CD8-positive, alpha-beta memory T cell (primary cell): ENCODE results near the gene LHX2. TPM values are rescaled to one million over a fixed set of nuclear protein-coding genes. Genes with fewer than 3 reads are reported as not detected.

Source experiments
- CTCF ChIA-PET: fragments of 350-600 bp; sonication (Branson Sonifier 250); formaldehyde crosslinking; loops from one replicate; lab custom pipeline; 2021; ENCODE audit warnings: antibody characterized with exemption; lab: Charles Lee
- POLR2A ChIA-PET: fragments of 350-600 bp; sonication (Branson Sonifier 250); formaldehyde crosslinking; loops from one replicate; lab custom pipeline; 2021; ENCODE audit warnings: antibody characterized with exemption; lab: Charles Lee
- DNase-seq, 5 donors: peaks; one replicate each; pipeline versions ENCODE4 v3.0.0 to v3.0.0-alpha.2; 2020 to 2022; ENCODE audit warnings: mixed read lengths in 1 of 5
- H3K27ac ChIP-seq: one replicate; pipeline ENCODE4 v1.7.0; 2013; ENCODE audit warnings: low read depth, mild to moderate bottlenecking, low read length, moderate library complexity
- H3K27me3 ChIP-seq: 2 replicates; pipeline ENCODE4 v1.7.0; 2013; ENCODE audit warnings: low read length, mild to moderate bottlenecking; ENCODE audit not compliant: insufficient read depth, poor library complexity, severe bottlenecking
- H3K36me3 ChIP-seq: 2 replicates; pipeline ENCODE4 v1.7.0; 2013; ENCODE audit warnings: mild to moderate bottlenecking, low read length, moderate library complexity; ENCODE audit not compliant: insufficient read depth
- H3K4me1 ChIP-seq: 2 replicates; pipeline ENCODE4 v1.7.0; 2013; ENCODE audit warnings: mild to moderate bottlenecking, low read length, moderate library complexity; ENCODE audit not compliant: insufficient read depth
- H3K4me3 ChIP-seq: 2 replicates; pipeline ENCODE4 v1.7.0; 2013; ENCODE audit warnings: mild to moderate bottlenecking, low read length
- H3K9me3 ChIP-seq: 2 replicates; pipeline ENCODE4 v1.7.0; 2013; ENCODE audit warnings: mild to moderate bottlenecking, low read length
- H3K27ac Mint-ChIP-seq, 8 donors: one replicate each; pipeline ENCODE4 v1.8.0; 2020 to 2021; ENCODE audit warnings: mixed read lengths in 8 of 8, mild to moderate bottlenecking in 6 of 8, inconsistent platforms in 3 of 8, moderate library complexity in 3 of 8
- H3K27me3 Mint-ChIP-seq, 2 donors: one replicate each; pipeline ENCODE4 v1.8.0; 2020 to 2021; ENCODE audit warnings: mixed read lengths in 2 of 2, mild to moderate bottlenecking in 1 of 2, moderate library complexity in 1 of 2
- H3K36me3 Mint-ChIP-seq, 3 donors: one replicate each; pipeline ENCODE4 v1.8.0; 2020 to 2021; ENCODE audit warnings: mixed read lengths in 3 of 3, inconsistent platforms in 1 of 3, mild to moderate bottlenecking in 1 of 3
- H3K4me1 Mint-ChIP-seq, 3 donors: one replicate each; pipeline ENCODE4 v1.8.0; 2020 to 2021; ENCODE audit warnings: mixed read lengths in 3 of 3, inconsistent platforms in 1 of 3, mild to moderate bottlenecking in 1 of 3
- H3K4me3 Mint-ChIP-seq, 7 donors: one replicate each; pipeline ENCODE4 v1.8.0; 2020 to 2021; ENCODE audit warnings: mixed read lengths in 7 of 7, mild to moderate bottlenecking in 6 of 7, moderate library complexity in 4 of 7, inconsistent platforms in 2 of 7
- H3K9me3 Mint-ChIP-seq, 5 donors: one replicate each; pipeline ENCODE4 v1.8.0; 2020 to 2022; ENCODE audit warnings: mixed read lengths in 5 of 5, mild to moderate bottlenecking in 3 of 5, moderate library complexity in 2 of 5, inconsistent platforms in 1 of 5
- polyA plus RNA-seq: library from polyadenylated mRNA; unstranded; fragments of 300-500 nt; fragmentation: Illumina TruSeq; gene quantifications from one replicate; pipeline ENCODE4 v1.2.3, GENCODE V29; 2021
- total RNA-seq, 2 experiments: library from RNA; stranded (reverse); gene quantifications; one replicate each; pipeline ENCODE4 v1.2.3, GENCODE V29; 2021

The LHX2 gene, protein sequence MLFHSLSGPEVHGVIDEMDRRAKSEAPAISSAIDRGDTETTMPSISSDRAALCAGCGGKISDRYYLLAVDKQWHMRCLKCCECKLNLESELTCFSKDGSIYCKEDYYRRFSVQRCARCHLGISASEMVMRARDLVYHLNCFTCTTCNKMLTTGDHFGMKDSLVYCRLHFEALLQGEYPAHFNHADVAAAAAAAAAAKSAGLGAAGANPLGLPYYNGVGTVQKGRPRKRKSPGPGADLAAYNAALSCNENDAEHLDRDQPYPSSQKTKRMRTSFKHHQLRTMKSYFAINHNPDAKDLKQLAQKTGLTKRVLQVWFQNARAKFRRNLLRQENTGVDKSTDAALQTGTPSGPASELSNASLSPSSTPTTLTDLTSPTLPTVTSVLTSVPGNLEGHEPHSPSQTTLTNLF
- total RNA-seq: not detected
- polyA plus RNA-seq: not detected

GRCh38 chr9:124011460-124012301, at the start of gene LHX2:
TSS of gene LHX2 (plus strand) at chr9:124011768. CDS start at chr9:124012349, 581 bp downstream.
- no peak for DNase-seq
- Mint-ChIP-seq H3K9me3 (no peaks in the 10 kb centered on the region), H3K4me1 (peaks cover 25 to 52% (median 31%) of the 10 kb centered on the region in 3 donors), H3K27ac (no peak within 1 kb of the TSS), H3K36me3 (no peaks in the 10 kb centered on the region), H3K27me3 (peaks cover 56 to 67% of the 10 kb centered on the region in 2 donors), H3K4me3 (peak within 1 kb of the TSS in 4 of 7 donors; percentile 20 to 48 (median 27))
- H3K27ac ChIP-seq: no peak within 1 kb of the TSS
- ChIA-PET CTCF (no interaction called here), POLR2A (no interaction called here)
- H3K36me3 ChIP-seq: no peaks in the 10 kb centered on the region
- no peaks in the 10 kb centered on the region for H3K9me3 ChIP-seq
- peaks cover 5% of the 10 kb centered on the region for H3K4me1 ChIP-seq
- no peak within 1 kb of the TSS for H3K4me3 ChIP-seq
- H3K27me3 ChIP-seq: peaks cover 59% of the 10 kb centered on the region

DNA sequence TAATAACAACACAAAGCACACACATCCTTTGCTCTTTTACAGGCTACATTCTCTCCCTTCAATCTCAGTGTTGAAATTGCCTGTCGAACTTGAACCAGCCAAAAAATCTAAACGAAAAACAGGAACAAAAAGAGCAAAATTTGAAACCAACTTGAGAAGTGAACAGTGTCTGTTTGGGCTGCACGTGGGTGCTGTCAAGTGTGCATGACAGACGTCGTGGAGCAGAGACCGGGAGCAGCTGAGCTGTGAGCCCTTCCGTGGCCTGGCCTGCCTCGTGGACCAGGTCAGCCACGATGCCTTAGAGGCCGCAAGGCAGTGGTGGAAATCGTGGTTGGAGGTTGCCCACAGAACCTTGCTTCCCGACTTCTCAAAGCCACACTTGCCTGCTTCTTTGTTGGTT, 46.8 kb upstream of the LHX2 start:
- H3K27me3 Mint-ChIP-seq: peaks cover 22 to 73% of the 10 kb centered on the region in 2 donors
- CTCF ChIA-PET: no interaction called here
- Histone ChIP-seq H3K27ac (no peak overlapping the region), H3K27me3 (peaks cover 5% of the 10 kb centered on the region), H3K9me3 (no peaks in the 10 kb centered on the region), H3K36me3 (no peaks in the 10 kb centered on the region), H3K4me1 (no peaks in the 10 kb centered on the region), H3K4me3 (no peak overlapping the region)
- H3K9me3 Mint-ChIP-seq: no peaks in the 10 kb centered on the region
- POLR2A ChIA-PET: no interaction called here
- no peaks in the 10 kb centered on the region for H3K36me3 Mint-ChIP-seq
- no peak for DNase-seq
- H3K4me3 Mint-ChIP-seq: no peak overlapping the region
- H3K4me1 Mint-ChIP-seq: peaks cover 2 to 8% (median 5%) of the 10 kb centered on the region in 3 donors
- H3K27ac Mint-ChIP-seq: no peak overlapping the region

- ChIA-PET CTCF (interaction anchor here (1.3 kb wide), 1 partner anchor 75 kb away, joined by 3 read pairs; no protein-coding TSS in a partner anchor), POLR2A (no interaction called here)
- Mint-ChIP-seq H3K36me3 (no peaks in the 10 kb centered on the region), H3K9me3 (no peaks in the 10 kb centered on the region), H3K4me1 (peaks cover 2 to 8% (median 5%) of the 10 kb centered on the region in 3 donors), H3K27me3 (peaks cover 19 to 65% of the 10 kb centered on the region in 2 donors), H3K27ac (no peak overlapping the region), H3K4me3 (no peak overlapping the region)
- H3K27ac ChIP-seq: no peak overlapping the region
- no peaks in the 10 kb centered on the region for H3K9me3 ChIP-seq
- H3K27me3 ChIP-seq: peaks cover 5% of the 10 kb centered on the region
- no peak for DNase-seq
- no peaks in the 10 kb centered on the region for H3K4me1 ChIP-seq
- H3K36me3 ChIP-seq: no peaks in the 10 kb centered on the region
- no peak overlapping the region for H3K4me3 ChIP-seq
These were observed 45.5 kb upstream of the LHX2 start for GRCh38 chr9:123965801-123966686.

- H3K4me1 Mint-ChIP-seq: peaks cover 2 to 8% (median 5%) of the 10 kb centered on the region in 3 donors
- H3K27ac Mint-ChIP-seq: no peak overlapping the region
- H3K36me3 Mint-ChIP-seq: no peaks in the 10 kb centered on the region
- peaks cover 14 to 54% of the 10 kb centered on the region in 2 donors for H3K27me3 Mint-ChIP-seq
- DNase-seq: no peak
- CTCF ChIA-PET: interaction anchor here (1.3 to 1.4 kb wide), 2 partner anchors 11 to 74 kb away, joined by 3 to 5 read pairs; no protein-coding TSS in a partner anchor
- H3K36me3 ChIP-seq: no peaks in the 10 kb centered on the region
- no peaks in the 10 kb centered on the region for H3K9me3 ChIP-seq
- H3K27me3 ChIP-seq: peaks cover 5% of the 10 kb centered on the region
- POLR2A ChIA-PET: no interaction called here
- H3K9me3 Mint-ChIP-seq: no peaks in the 10 kb centered on the region
- H3K27ac ChIP-seq: no peak overlapping the region
- H3K4me3 ChIP-seq: no peak overlapping the region
- H3K4me1 ChIP-seq: no peaks in the 10 kb centered on the region
- H3K4me3 Mint-ChIP-seq: no peak overlapping the region
These were observed 44.2 kb upstream of the LHX2 start for GRCh38 chr9:123967323-123967722.

DNA sequence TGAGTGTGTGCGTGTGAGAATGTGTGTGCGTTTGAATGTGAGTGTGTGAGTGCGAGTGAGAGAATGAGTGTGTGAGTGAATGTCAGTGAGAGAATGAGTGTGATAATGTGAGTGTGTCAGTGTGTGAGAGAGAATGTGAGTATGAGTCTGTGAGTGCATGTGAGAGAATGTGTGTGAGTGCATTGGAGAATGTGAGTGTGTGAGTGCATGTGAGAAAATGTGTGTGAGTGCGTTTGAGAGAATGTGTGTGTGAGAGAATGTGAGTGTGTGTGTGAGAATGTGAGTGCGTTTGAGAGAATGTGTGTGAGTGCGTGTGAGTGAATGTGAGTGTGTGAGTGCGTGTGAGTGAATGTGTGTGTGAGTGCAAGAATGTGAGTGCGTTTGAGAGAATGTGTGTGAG, 39.0 kb upstream of the LHX2 start:
- Histone ChIP-seq H3K9me3 (no peaks in the 10 kb centered on the region), H3K36me3 (no peaks in the 10 kb centered on the region), H3K4me1 (no peaks in the 10 kb centered on the region), H3K27me3 (no peaks in the 10 kb centered on the region), H3K4me3 (no peak overlapping the region), H3K27ac (no peak overlapping the region)
- no peak for DNase-seq
- Mint-ChIP-seq H3K4me3 (no peak overlapping the region), H3K27ac (no peak overlapping the region), H3K9me3 (no peaks in the 10 kb centered on the region), H3K36me3 (no peaks in the 10 kb centered on the region), H3K27me3 (peaks cover 6 to 23% of the 10 kb centered on the region in 2 donors), H3K4me1 (no peaks in the 10 kb centered on the region)
- ChIA-PET CTCF (no interaction called here), POLR2A (no interaction called here)

DNA sequence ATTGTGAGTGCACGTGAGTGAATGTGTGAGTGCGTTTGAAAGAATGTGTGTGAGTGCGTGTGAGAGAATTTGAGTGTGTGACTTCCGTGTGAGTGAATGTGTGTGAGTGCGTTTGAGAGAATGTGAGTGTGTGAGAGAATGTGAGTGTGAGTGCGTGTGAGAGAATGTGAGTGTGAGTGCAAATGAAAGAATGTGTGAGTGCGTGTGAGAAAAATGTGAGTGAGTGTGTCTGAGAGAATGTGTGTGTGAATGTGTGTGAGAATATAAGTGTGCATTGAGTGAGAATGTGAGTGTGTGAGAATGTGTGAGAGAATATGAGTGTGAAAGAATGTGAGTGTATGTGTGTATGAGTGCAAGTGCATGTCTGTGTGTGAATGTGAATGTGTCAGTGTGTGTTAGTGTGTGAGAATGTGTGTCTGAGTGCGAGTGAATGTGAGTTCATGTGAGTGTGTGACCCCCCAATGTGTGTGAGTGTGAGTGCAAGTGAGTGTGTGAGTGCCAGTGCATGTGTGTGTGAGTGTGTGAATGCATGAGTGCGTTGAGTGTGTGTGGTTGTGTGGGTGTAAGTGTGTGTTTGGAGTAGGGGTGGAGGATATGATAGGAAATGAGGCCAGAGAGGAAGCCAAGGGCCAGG, 37.9 kb upstream of the LHX2 start:
- CTCF ChIA-PET: no interaction called here
- Mint-ChIP-seq H3K36me3 (no peaks in the 10 kb centered on the region), H3K4me1 (no peaks in the 10 kb centered on the region), H3K9me3 (no peaks in the 10 kb centered on the region), H3K4me3 (no peak overlapping the region), H3K27me3 (peaks cover 3 to 14% of the 10 kb centered on the region in 2 donors), H3K27ac (no peak overlapping the region)
- Histone ChIP-seq H3K9me3 (no peaks in the 10 kb centered on the region), H3K4me3 (no peak overlapping the region), H3K4me1 (no peaks in the 10 kb centered on the region), H3K27ac (no peak overlapping the region), H3K27me3 (no peaks in the 10 kb centered on the region), H3K36me3 (no peaks in the 10 kb centered on the region)
- POLR2A ChIA-PET: no interaction called here
- DNase-seq: no peak

DNA sequence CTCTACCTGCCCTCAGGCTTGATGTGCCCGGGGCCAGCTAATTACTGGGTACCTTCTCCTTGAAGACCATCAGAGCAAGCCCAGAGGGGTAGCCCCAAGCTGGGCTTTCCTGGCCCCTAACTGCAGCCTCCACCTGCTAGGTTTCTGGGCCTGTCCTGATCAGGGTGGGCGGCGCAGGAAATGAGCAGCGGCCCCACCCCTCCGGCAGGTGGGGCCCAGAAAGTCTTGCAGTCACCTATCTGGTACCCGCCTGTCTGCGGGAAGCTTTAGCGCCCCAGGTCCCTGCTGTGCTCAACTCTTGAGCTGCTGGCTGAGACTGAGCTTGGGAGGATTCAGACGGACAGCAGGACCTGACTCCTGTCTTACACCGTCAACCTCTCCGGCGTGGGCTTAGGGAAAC, 37.1 kb upstream of the LHX2 start:
- no peaks in the 10 kb centered on the region for H3K9me3 Mint-ChIP-seq
- POLR2A ChIA-PET: no interaction called here
- H3K27ac Mint-ChIP-seq: no peak overlapping the region
- no peaks in the 10 kb centered on the region for H3K36me3 Mint-ChIP-seq
- Histone ChIP-seq H3K4me1 (no peaks in the 10 kb centered on the region), H3K27ac (no peak overlapping the region), H3K36me3 (no peaks in the 10 kb centered on the region), H3K9me3 (no peaks in the 10 kb centered on the region), H3K27me3 (no peaks in the 10 kb centered on the region), H3K4me3 (no peak overlapping the region)
- H3K27me3 Mint-ChIP-seq: peaks cover 2 to 16% of the 10 kb centered on the region in 2 donors
- no peak for DNase-seq
- CTCF ChIA-PET: no interaction called here
- no peaks in the 10 kb centered on the region for H3K4me1 Mint-ChIP-seq
- H3K4me3 Mint-ChIP-seq: no peak overlapping the region
